LNCaP clone FGC (cell line): Measurements from ENCODE around the gene CELF4.

Source experiments
- DNase-seq: peaks from one replicate; pipeline ENCODE4 v3.0.0-alpha.2; 2011; ENCODE audit warnings: low read depth
- H3K4me3 ChIP-seq: 2 replicates; pipeline ENCODE4 v1.5.1; 2011; ENCODE audit warnings: mild to moderate bottlenecking, low read depth, low read length, control low read depth
- TF ChIP-seq, protein P1 (sequence below): IDR thresholded peaks from 2 replicates; pipeline ENCODE4 v1.5.1; 2012; ENCODE audit warnings: mild to moderate bottlenecking; ENCODE audit not compliant: control insufficient read depth, insufficient read depth; ENCODE audit errors: extremely low read depth

Gene CELF4

DNA sequence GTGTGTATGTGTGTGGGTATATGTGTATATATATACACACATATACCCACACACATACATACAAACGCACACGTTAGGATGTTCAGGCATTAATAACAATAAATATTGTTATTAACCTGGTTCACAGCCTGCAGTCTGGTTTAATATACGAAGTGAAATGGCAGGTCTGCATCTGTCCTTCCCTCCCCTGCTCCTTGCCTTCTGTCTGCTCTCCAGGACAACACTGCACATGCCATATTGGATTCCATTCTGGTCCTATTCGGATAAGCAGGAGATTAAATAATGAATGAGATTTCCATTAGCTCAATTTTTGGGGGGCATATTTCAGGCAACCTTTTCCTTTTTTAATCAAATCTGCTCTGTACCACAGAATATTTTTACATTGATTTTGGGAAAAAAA, 158.0 kb downstream of the CELF4 start:
- DNase-seq, result no peak
- no peak overlapping the region for H3K4me3 ChIP-seq
- TF ChIP-seq, protein P1, sequence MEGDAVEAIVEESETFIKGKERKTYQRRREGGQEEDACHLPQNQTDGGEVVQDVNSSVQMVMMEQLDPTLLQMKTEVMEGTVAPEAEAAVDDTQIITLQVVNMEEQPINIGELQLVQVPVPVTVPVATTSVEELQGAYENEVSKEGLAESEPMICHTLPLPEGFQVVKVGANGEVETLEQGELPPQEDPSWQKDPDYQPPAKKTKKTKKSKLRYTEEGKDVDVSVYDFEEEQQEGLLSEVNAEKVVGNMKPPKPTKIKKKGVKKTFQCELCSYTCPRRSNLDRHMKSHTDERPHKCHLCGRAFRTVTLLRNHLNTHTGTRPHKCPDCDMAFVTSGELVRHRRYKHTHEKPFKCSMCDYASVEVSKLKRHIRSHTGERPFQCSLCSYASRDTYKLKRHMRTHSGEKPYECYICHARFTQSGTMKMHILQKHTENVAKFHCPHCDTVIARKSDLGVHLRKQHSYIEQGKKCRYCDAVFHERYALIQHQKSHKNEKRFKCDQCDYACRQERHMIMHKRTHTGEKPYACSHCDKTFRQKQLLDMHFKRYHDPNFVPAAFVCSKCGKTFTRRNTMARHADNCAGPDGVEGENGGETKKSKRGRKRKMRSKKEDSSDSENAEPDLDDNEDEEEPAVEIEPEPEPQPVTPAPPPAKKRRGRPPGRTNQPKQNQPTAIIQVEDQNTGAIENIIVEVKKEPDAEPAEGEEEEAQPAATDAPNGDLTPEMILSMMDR, result no peak

DNA sequence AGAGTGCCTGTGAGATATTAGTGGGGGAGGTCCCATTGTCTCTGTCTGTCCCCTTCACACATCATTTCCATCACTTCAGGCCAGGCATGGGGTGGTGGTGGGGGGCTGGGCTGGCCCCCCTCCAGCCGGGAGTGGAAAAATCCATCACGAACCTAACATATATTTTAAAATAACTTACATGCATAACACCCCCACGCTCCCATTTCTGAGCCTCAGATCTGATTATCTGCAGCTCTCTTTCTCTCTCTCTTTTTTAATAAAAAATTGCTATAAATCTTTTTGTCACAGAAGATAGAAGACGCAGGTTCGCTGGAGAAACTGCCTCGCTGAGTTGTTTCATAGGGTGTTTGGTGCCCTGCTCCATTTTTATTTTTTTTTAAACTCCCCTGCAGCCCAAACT, 159.8 kb downstream of the CELF4 start:
- no peak overlapping the region for H3K4me3 ChIP-seq
- TF ChIP-seq, protein P1, result no peak
- no peak for DNase-seq

DNA sequence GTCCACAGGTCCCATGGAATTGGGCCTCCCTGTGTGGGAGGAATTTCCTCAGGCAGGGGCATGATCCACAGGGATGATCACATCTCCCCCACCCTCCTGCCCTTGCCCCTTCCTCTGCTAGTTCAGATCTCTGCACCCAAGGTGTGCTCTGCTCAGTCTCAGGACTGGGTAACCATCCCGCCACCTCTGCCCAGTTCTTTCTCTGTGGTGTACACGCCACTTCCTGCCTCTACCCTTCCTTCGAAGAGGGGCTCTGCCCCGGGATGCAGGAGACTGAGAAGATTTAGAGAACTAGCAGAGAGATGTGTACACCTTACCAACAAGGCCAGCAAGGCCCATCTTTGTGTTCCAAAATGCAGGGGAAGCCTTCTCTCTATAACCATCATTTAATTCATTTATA, 160.4 kb downstream of the CELF4 start:
- no peak overlapping the region for H3K4me3 ChIP-seq
- DNase-seq, result no peak
- TF ChIP-seq, protein P1, result no peak

DNA sequence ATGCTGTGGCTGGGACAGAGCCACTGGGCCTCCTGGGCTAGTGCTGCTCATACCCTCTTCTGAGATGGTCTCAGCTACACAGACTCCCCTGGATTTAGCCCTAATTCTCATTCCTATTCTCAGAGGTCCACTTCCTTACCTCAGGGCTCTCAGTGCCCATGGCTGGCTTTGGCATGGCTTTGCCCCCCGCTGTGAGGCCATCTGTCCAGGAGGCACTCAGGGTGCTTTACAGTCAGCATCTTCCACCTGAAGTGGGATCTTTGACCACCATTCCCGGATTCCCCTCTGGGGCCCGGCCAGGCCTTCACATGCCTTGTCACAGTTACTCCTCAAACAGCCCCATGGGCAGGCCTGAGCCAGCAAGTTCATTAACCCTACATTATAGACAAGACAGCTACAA, 161.8 kb downstream of the CELF4 start:
- H3K4me3 ChIP-seq, result no peak overlapping the region
- DNase-seq, result no peak
- TF ChIP-seq, protein P1, result no peak

DNA sequence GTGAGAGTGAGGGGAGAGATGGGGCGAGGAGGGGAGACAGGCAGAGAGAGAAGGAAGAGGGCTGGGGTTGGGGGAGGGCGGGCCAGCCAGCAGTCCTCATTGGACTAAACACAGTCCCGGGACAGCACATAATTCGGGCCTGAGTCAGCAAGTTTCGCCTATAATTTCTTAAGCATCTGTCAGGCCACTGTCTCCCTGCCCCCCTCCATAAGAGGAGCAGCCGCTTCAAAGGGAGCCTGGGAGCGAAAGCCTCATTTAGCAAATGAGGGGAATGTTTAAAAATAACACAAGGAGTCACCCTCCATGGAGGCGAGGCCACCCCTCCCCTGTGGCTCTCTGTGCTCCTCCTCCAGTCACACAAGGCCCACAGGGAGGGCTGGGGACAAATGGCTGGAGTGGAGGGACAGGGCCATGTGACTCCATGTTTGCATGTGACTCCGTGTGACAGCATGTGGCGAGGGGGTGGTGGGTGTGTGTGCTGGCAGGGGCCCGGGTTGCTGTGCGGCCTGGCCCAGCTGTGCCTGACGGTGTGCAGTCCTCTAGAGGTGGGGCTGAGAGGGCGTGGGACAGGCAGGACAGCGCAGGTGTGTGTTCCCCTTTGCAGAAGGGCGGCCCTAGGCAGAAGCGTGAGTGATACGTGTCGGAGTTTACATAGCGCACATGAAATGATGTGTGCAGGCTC, 162.4 kb downstream of the CELF4 start:
- TF ChIP-seq, protein P1, result no peak
- no peak overlapping the region for H3K4me3 ChIP-seq
- DNase-seq, result no peak

DNA sequence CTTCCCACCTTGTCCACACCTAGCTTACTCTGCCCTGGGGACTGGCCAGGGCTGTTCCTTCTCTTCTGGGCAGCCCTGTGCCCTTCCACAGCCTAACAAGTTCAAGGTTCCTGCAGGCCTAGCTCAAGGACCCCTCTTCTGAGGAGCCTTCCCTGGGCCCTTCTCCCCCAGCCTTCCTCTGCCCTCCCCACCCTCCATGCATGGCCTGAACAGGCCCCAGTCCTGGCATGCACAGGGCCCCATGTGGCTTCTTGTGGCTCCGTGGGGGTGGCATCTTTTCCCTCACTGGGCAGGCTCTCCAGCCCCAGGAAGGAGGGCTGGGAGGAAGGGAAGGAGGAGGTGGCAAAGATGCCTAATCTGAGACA, 162.9 kb downstream of the CELF4 start:
- no peak for DNase-seq
- TF ChIP-seq, protein P1, result no peak
- H3K4me3 ChIP-seq, result no peak overlapping the region

DNA sequence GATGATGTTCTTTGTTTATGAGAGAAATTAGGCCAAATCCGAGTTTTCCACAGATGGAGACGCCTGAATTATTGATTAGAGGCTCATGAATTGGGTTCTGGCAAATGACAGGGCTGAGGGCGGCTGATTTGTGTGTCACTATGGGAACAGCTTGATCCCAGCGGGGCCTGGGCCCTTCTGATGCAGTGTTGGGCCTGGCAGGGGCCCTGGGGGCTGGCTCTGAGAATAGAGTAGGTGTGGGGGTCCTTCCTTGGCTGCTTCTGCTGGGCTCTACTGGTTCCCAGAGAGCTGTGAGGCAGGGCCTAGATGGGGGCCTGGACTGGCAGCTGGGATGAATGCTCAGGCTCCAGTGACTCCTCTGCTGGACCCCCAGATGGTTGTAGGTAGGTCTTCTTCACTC, 164.8 kb downstream of the CELF4 start:
- H3K4me3 ChIP-seq, result no peak overlapping the region
- no peak for DNase-seq
- TF ChIP-seq, protein P1, result no peak
